Small intestine (tissue), 7 donors: Measurements from ENCODE around the gene CELA2A. TPM values are rescaled to one million over a fixed set of nuclear protein-coding genes. Genes with fewer than 3 reads are reported as not detected.

Source experiments
- DNase-seq, 2 donors: peaks; one replicate each; pipeline versions ENCODE4 v3.0.0 to v3.0.0-alpha.2; 2013
- FAIRE-seq: peaks from 2 replicates; lab custom pipeline; 2012; peaks lifted over from hg19 to GRCh38; lab: Jason Lieb, UNC
- H3K27ac ChIP-seq, 3 donors: one replicate each; pipeline ENCODE4 v1.5.1; 2013; ENCODE audit warnings: low read length in 2 of 3, mild to moderate bottlenecking in 2 of 3, control low read depth in 1 of 3, inconsistent platforms in 1 of 3, low read depth in 1 of 3, moderate library complexity in 1 of 3
- H3K27me3 ChIP-seq, 3 donors: one replicate each; pipeline ENCODE4 v1.6.1; 2013; ENCODE audit warnings: low read length in 3 of 3, inconsistent platforms in 1 of 3; ENCODE audit not compliant: control insufficient read depth in 3 of 3, insufficient read depth in 3 of 3
- H3K36me3 ChIP-seq, 3 donors: one replicate each; pipeline ENCODE4 v1.6.1; 2013; ENCODE audit warnings: low read length in 3 of 3, inconsistent platforms in 1 of 3, low read depth in 1 of 3, mild to moderate bottlenecking in 1 of 3, moderate library complexity in 1 of 3; ENCODE audit not compliant: control insufficient read depth in 3 of 3, insufficient read depth in 2 of 3
- H3K4me1 ChIP-seq, 3 donors: one replicate each; pipeline ENCODE4 v1.6.1; 2013; ENCODE audit warnings: low read length in 2 of 3, inconsistent platforms in 1 of 3, low read depth in 1 of 3, mild to moderate bottlenecking in 1 of 3, moderate library complexity in 1 of 3; ENCODE audit not compliant: control insufficient read depth in 3 of 3, insufficient read depth in 2 of 3
- H3K4me3 ChIP-seq, 3 donors: one replicate each; pipeline ENCODE4 v1.5.1; 2013; ENCODE audit warnings: low read length in 3 of 3, control low read depth in 1 of 3, inconsistent platforms in 1 of 3, low read depth in 1 of 3, mild to moderate bottlenecking in 1 of 3, moderate library complexity in 1 of 3
- H3K9me3 ChIP-seq, 2 donors: one replicate each; pipeline ENCODE4 v1.6.1; 2013; ENCODE audit warnings: low read depth in 1 of 2, low read length in 1 of 2; ENCODE audit not compliant: control insufficient read depth in 2 of 2, insufficient read depth in 1 of 2
- WGBS, 3 donors: extraction: QIAGEN DNeasy Blood & Tissue Kit; methylation state at CpG; one replicate each; pipeline ENCODE4 v1.1.7; 2013; 5-methylcytosine and 5-hydroxymethylcytosine counted together
- polyA plus RNA-seq, 4 donors: library from polyadenylated mRNA; stranded (reverse) in 3 of 4; unstranded in 1 of 4; fragments of 200-250 nt in 3 of 4; fragments of 120-200 nt in 1 of 4; gene quantifications; one replicate each; pipeline versions ENCODE4 v1.2.1 to v1.2.3, GENCODE V29; 2013
- donor health status: healthy with polysubstance abuse.
- donor health status: control.
- donor health status: control.
- donor health status: Bipolar disorder and iron deficiency.
- donor health status: healthy.

CELA2A gene
- polyA plus RNA-seq, 4 donors = 1.1 to 1.6 TPM; not detected in 2

GRCh38 chr1:15412175-15412800 is 44.2 kb upstream of the CELA2A start:
- no peaks in the 10 kb centered on the region for H3K9me3 ChIP-seq
- H3K27ac ChIP-seq = peak overlapping the region; percentile 3 to 92 (median 90)
- DNase-seq (peak in 1 of 2 donors; percentile 64), FAIRE-seq (no peak)
- H3K4me3 ChIP-seq = peak overlapping the region; percentile 93 to 99 (median 97)
- H3K4me1 ChIP-seq = peaks cover 6 to 33% (median 11%) of the 10 kb centered on the region in 3 donors
- H3K36me3 ChIP-seq = peaks cover 0 to 53% (median 0%) of the 10 kb centered on the region in 3 donors
- peaks cover 0 to 6% (median 0%) of the 10 kb centered on the region in 3 donors for H3K27me3 ChIP-seq
- 11 to 46% (median 23%) methylated on average over 16 of the region's 16 CpGs for WGBS, 3 donors

- peaks cover 6 to 38% (median 13%) of the 10 kb centered on the region in 3 donors for H3K4me1 ChIP-seq
- H3K9me3 ChIP-seq = no peaks in the 10 kb centered on the region
- 15 to 51% (median 24%) methylated on average over 11 of the region's 11 CpGs for WGBS, 3 donors
- peak overlapping the region in 2 of 3 donors; percentile 90 to 92 for H3K27ac ChIP-seq
- peaks cover 0 to 6% (median 0%) of the 10 kb centered on the region in 3 donors for H3K27me3 ChIP-seq
- H3K4me3 ChIP-seq = peak overlapping the region in 1 of 3 donors; percentile 97
- DNase-seq (peak in 1 of 2 donors; percentile 61), FAIRE-seq (no peak)
- peaks cover 0 to 58% (median 0%) of the 10 kb centered on the region in 3 donors for H3K36me3 ChIP-seq
Measured at GRCh38 chr1:15412843-15413242, 43.7 kb upstream of the CELA2A start.

DNA sequence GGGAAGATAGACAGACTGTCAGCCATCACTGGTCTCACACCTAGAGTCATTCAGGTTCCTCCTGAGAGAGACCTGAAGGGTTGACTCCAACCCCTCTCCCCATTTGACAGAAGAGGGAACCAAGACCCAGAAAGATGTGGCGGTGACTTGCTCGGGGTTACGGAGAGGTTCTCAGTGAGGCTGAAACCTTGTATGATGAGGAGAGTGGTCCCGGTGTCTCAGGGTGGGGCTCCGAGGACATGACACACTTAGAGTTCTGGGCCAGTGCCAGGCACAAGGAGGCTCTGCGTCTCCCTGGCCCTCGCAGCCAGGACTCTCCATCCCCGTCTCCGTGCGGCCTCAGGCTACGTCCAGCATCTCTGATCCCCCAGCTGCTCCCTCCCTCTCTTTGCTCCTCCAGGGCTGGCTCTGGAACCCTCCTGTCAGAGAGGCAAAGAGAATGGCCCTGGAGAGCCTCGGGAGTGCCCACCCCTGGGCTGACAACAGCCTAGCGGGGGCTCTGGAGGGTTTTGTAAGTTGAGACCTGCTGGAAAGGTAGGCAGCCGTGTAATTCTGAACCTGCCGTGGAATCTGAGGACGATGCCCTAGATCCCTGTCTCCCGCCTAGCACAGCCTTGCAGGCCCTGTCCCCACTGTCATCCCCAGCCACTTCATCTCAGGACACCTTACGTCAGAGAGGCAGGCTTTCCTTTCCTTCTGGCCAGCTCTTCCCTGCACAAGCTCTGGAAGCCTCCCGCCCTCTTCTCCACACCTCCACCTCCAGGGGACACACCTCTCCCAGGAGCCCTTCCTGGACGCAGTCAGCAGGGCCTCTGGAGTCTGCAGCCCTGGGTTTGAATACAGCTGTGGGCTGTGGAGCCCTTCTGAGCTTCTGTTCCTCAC is 42.7 kb upstream of the CELA2A start:
- no peaks in the 10 kb centered on the region for H3K9me3 ChIP-seq
- peaks cover 6 to 38% (median 13%) of the 10 kb centered on the region in 3 donors for H3K4me1 ChIP-seq
- peaks cover 0 to 5% (median 0%) of the 10 kb centered on the region in 3 donors for H3K27me3 ChIP-seq
- FAIRE-seq = no peak
- H3K4me3 ChIP-seq = no peak overlapping the region
- H3K36me3 ChIP-seq = peaks cover 0 to 60% (median 0%) of the 10 kb centered on the region in 3 donors
- peak in 1 of 2 donors; percentile 63 for DNase-seq
- peak overlapping the region in 2 of 3 donors; percentile 90 to 92 for H3K27ac ChIP-seq
- 67 to 81% (median 71%) methylated on average over 19 to 20 of the region's 20 CpGs for WGBS, 3 donors

DNA sequence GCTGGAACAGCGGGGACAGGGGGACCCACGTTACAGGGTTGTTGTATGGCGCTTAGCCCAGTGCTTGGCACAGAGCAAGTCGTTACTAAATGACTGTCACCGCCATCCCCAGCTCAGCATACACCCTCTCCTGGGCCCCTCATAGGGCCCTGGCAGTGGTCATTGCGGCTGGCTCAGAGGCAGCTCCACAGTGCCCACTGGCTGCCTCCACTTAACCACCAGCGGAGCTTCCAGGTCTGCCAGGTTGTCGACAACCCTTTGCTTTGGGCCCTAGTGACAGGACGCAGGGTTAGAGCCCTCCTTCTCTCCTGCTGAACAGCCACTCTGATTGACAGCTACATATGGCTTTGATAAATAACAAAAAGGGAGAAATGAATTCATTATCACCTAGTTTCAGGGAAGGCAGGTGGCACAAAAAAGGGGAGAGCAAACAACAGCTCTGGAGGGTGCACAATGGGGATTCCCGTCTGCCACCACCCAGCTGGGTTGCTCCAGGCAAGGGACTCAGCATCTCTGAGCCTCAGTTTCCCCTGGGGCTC is 42.0 kb upstream of the CELA2A start:
- DNase-seq (no peak), FAIRE-seq (no peak)
- Histone ChIP-seq H3K4me1 (peaks cover 6 to 41% (median 14%) of the 10 kb centered on the region in 3 donors), H3K27ac (peak overlapping the region in 2 of 3 donors; percentile 90 to 95), H3K9me3 (no peaks in the 10 kb centered on the region), H3K27me3 (no peaks in the 10 kb centered on the region), H3K4me3 (no peak overlapping the region), H3K36me3 (peaks cover 0 to 67% (median 0%) of the 10 kb centered on the region in 3 donors)
- 78 to 87% (median 80%) methylated on average over 10 of the region's 10 CpGs for WGBS, 3 donors

DNA sequence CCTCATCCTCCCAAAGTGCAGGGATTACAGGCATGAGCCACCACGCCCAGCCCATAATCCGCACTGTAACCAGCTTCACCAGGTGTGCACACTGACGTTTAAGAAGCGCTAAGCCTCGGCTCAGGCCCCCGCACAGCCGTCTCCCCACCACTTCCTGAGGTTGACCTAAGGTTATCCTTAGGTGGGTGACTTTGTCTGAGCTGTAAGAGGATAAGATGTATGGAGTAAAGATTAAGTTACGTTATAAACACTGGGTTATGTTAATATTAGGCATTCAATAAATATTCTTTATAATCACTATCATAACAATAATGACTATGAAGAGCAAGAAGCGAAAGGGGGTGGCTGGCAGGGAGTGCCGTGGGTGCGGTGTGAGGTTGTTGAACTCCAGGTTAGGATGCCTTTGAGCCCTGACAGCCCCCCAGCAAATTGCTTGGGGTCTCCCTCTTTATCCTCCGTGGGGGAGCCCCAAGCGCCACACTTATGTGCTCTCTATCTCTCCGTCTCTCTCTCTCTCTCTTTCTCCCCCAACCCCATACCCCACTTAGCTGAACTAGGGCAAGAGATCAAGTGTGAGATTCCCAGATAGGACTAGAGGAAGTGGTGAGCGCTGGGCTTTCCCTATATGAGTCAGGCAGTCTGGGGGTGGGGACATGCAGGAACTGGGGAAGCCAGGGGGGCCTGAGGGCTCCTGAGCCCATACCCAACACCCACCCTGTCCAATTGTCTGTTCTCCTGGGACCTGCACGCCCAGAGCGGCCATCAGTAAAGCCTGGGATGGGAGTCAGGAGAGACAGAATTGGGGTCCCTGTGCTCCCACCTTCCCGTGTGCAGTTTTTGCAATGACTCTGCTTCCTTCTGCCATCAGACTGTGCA is 39.2 kb upstream of the CELA2A start:
- FAIRE-seq = no peak
- Histone ChIP-seq H3K9me3 (no peaks in the 10 kb centered on the region), H3K4me3 (no peak overlapping the region), H3K36me3 (peaks cover 0 to 82% (median 0%) of the 10 kb centered on the region in 3 donors), H3K4me1 (peaks cover 8 to 48% (median 24%) of the 10 kb centered on the region in 3 donors), H3K27me3 (no peaks in the 10 kb centered on the region), H3K27ac (peak overlapping the region; percentile 64 to 95 (median 78))
- WGBS, 3 donors = 13 to 36% (median 20%) methylated on average over 18 of the region's 18 CpGs
- peak; percentile 85 to 95 for DNase-seq

GRCh38 chr1:15418806-15419515 is 37.6 kb upstream of the CELA2A start:
- WGBS, 3 donors = 27 to 65% (median 44%) methylated on average over 18 of the region's 18 CpGs
- Histone ChIP-seq H3K36me3 (peaks cover 0 to 72% (median 0%) of the 10 kb centered on the region in 3 donors), H3K4me3 (no peak overlapping the region), H3K4me1 (peaks cover 13 to 55% (median 20%) of the 10 kb centered on the region in 3 donors), H3K27me3 (no peaks in the 10 kb centered on the region), H3K27ac (peak overlapping the region in 2 of 3 donors; percentile 62 to 87), H3K9me3 (no peaks in the 10 kb centered on the region)
- peak in 1 of 2 donors; percentile 88 for DNase-seq
- no peak for FAIRE-seq

DNA sequence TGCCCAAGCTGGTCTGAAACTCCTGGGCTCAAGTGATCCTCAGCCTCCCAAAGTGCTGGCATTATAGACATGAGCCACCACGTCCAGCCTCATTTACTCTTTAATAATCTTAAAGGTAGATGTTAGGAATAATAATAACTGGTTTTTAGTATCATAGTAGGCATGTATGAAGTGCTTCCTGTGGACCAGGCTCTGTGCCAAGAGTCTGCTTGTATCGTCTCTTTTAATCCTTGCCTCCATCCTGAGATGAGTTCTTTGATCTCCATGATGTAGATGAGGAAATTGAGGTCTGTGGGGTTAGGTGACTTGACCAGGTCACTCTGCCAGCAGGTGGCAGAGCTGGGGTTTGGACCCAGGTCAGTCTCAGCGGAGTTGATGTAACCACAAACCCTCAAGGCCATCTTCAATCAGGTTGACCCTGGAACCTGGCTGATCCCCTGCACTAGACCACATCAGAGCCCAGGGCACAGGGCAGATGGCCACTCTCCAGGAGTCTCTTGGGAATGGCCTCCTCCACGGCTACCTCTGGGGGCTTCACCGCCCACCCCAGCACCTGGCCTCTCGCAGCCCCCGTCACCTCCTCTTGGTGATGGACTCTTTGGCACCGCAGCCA is 35.6 kb upstream of the CELA2A start:
- Histone ChIP-seq H3K36me3 (peaks cover 0 to 67% (median 2%) of the 10 kb centered on the region in 3 donors), H3K4me3 (no peak overlapping the region), H3K27me3 (no peaks in the 10 kb centered on the region), H3K4me1 (peaks cover 10 to 70% (median 20%) of the 10 kb centered on the region in 3 donors), H3K9me3 (no peaks in the 10 kb centered on the region), H3K27ac (peak overlapping the region; percentile 56 to 88 (median 82))
- DNase-seq = peak in 1 of 2 donors; percentile 51
- WGBS, 3 donors = 41 to 73% (median 55%) methylated on average over 8 of the region's 8 CpGs
- no peak for FAIRE-seq
